ENCODE measurements around the gene SORL1-AS1.

Gene SORL1-AS1

DNA sequence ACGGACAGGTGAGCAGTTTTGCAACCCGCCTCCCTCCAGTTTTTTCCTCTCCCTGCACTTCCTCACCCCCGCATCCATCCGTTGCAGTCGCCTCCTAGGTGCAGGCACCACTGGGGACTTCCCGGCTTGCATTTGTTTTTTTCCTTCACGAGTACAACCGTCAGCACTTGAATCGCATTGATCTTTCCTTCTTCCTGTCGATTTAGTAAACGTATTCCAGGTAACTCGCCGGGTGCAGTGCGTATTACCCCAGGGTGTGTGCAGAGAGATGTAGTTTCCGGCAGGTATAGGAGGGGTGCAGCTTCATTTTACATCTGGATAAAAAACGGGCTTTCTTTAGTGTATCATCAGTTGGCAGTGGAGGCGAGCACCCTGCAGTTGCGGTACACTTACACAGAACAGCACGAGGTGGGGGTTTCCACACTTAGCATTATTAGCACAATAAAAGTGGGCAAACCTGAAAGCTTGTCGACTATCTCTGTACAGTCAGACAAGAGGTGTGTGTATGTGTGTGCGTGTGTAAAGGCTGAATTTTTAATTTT, at the start of gene SORL1-AS1:
Gene SORL1-AS1, minus strand, starts transcription at position 359 of the 542 bp plus-strand sequence.
- peak within 1 kb of the TSS; percentile 65 for H3K4me3 ChIP-seq (ENCODE audit: severe bottlenecking)
- no peaks in the 10 kb centered on the region for H3K36me3 ChIP-seq (ENCODE audit: low read depth)
- peak; percentile 30 for ATAC-seq (ENCODE audit: low read depth)
- H3K4me1 ChIP-seq (ENCODE audit: insufficient read depth, poor library complexity, severe bottlenecking), result no peaks in the 10 kb centered on the region
- TF ChIP-seq, protein P1, sequence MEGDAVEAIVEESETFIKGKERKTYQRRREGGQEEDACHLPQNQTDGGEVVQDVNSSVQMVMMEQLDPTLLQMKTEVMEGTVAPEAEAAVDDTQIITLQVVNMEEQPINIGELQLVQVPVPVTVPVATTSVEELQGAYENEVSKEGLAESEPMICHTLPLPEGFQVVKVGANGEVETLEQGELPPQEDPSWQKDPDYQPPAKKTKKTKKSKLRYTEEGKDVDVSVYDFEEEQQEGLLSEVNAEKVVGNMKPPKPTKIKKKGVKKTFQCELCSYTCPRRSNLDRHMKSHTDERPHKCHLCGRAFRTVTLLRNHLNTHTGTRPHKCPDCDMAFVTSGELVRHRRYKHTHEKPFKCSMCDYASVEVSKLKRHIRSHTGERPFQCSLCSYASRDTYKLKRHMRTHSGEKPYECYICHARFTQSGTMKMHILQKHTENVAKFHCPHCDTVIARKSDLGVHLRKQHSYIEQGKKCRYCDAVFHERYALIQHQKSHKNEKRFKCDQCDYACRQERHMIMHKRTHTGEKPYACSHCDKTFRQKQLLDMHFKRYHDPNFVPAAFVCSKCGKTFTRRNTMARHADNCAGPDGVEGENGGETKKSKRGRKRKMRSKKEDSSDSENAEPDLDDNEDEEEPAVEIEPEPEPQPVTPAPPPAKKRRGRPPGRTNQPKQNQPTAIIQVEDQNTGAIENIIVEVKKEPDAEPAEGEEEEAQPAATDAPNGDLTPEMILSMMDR (IDR thresholded peaks at IDR 0.05; ENCODE audit: poor library complexity, severe bottlenecking), result peak; percentile 4
- no peaks in the 10 kb centered on the region for H3K9me3 ChIP-seq (ENCODE audit: severe bottlenecking)
- no peak for DNase-seq (ENCODE audit: low spot score)
- peak within 1 kb of the TSS; percentile 21 for H3K27ac ChIP-seq (ENCODE audit: poor library complexity, severe bottlenecking)
- H3K27me3 ChIP-seq (ENCODE audit: insufficient read depth, poor library complexity, severe bottlenecking), result no peaks in the 10 kb centered on the region

DNA sequence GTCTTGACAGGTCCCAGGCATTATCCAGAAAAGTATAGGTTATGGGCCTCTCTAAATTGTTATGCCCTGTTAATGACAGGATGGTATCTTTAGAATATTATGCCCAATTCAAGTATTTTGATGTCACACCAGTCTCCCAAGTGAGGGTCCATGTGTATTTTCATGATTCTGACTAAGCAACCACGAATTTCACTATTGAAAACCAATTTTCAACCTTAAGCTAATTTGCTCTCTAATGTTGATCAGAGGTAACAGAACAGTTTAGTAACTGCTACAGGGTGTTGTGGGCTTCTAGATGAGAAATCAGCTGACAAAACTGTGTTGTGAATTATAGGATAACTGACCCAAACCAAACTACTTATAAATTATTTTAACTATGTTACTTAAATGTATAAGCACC, 48.0 kb upstream of the SORL1-AS1 start:
- ATAC-seq (ENCODE audit: low read depth), result no peak
- no peak for DNase-seq (ENCODE audit: low spot score)
- Histone ChIP-seq H3K4me1 (ENCODE audit: insufficient read depth, poor library complexity, severe bottlenecking) (no peaks in the 10 kb centered on the region), H3K27me3 (ENCODE audit: insufficient read depth, poor library complexity, severe bottlenecking) (no peaks in the 10 kb centered on the region), H3K9me3 (ENCODE audit: severe bottlenecking) (peaks cover 4% of the 10 kb centered on the region), H3K27ac (ENCODE audit: poor library complexity, severe bottlenecking) (no peak overlapping the region), H3K4me3 (ENCODE audit: severe bottlenecking) (no peak overlapping the region), H3K36me3 (ENCODE audit: low read depth) (peaks cover 8% of the 10 kb centered on the region; the same call in 1 of the 2 replicates)
- TF ChIP-seq, protein P1 (IDR thresholded peaks at IDR 0.05; ENCODE audit: poor library complexity, severe bottlenecking), result no peak

DNA sequence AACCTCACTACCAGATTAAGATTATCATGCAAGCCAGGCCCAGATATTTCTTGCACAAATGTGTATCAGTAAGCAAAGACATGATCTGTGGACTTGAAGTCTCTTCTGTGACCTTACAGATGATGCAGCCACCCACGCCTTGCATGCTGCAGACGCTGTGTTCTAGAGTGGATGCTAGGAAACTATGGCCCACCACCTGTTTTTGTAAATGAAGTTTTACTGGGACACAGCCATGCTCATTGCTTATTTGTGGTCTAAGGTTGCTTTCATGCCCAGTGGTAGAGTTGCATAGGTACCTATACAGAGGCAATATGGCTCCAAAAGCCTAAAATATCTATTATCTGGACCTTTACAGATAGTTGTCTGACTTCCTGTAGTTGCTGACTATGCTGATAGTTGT, 47.5 kb upstream of the SORL1-AS1 start:
- no peaks in the 10 kb centered on the region for H3K9me3 ChIP-seq (ENCODE audit: severe bottlenecking)
- no peak for ATAC-seq (ENCODE audit: low read depth)
- no peak overlapping the region for H3K27ac ChIP-seq (ENCODE audit: poor library complexity, severe bottlenecking)
- H3K27me3 ChIP-seq (ENCODE audit: insufficient read depth, poor library complexity, severe bottlenecking), result no peaks in the 10 kb centered on the region
- no peak for DNase-seq (ENCODE audit: low spot score)
- TF ChIP-seq, protein P1 (IDR thresholded peaks at IDR 0.05; ENCODE audit: poor library complexity, severe bottlenecking), result no peak
- H3K4me1 ChIP-seq (ENCODE audit: insufficient read depth, poor library complexity, severe bottlenecking), result no peaks in the 10 kb centered on the region
- peaks cover 6% of the 10 kb centered on the region; the same call in 1 of the 2 replicates for H3K36me3 ChIP-seq (ENCODE audit: low read depth)
- no peak overlapping the region for H3K4me3 ChIP-seq (ENCODE audit: severe bottlenecking)

DNA sequence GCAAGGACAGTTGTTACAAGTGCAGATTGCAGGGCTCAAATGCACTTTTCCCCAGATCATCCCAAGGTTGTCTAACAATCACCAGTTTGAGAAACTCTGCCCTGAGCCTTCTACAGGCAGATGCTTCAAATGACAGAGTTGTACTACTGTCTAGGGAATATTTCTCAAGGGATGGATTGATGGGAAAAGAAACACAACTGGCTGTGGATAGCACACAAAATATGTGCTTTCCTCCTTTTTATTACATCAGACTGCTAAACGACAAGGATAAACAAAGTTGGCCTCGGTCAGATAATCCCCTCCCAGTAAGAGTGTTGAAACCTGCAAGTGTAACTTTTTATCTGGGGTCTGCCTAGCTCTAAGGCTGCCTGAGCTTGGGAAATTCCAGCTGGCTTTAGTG, 46.6 kb upstream of the SORL1-AS1 start:
- no peaks in the 10 kb centered on the region for H3K4me1 ChIP-seq (ENCODE audit: insufficient read depth, poor library complexity, severe bottlenecking)
- ATAC-seq (ENCODE audit: low read depth), result no peak
- TF ChIP-seq, protein P1 (IDR thresholded peaks at IDR 0.05; ENCODE audit: poor library complexity, severe bottlenecking), result no peak
- H3K27me3 ChIP-seq (ENCODE audit: insufficient read depth, poor library complexity, severe bottlenecking), result no peaks in the 10 kb centered on the region
- H3K9me3 ChIP-seq (ENCODE audit: severe bottlenecking), result no peaks in the 10 kb centered on the region
- no peak overlapping the region for H3K27ac ChIP-seq (ENCODE audit: poor library complexity, severe bottlenecking)
- H3K36me3 ChIP-seq (ENCODE audit: low read depth), result peaks cover 4% of the 10 kb centered on the region; the same call in 1 of the 2 replicates
- no peak for DNase-seq (ENCODE audit: low spot score)
- H3K4me3 ChIP-seq (ENCODE audit: severe bottlenecking), result no peak overlapping the region

Data from RWPE2 (cell line).